T-helper 1 cell treated with Interleukin-12 subunit alpha and Interleukin-12 subunit beta and Interleukin-4 antibody, amounts not matched to agents 30 μg/mL and 1 μg/mL, for 36 hours (primary cell): ENCODE measurements around the gene BICRA.

Source experiments
- H3K27ac Mint-ChIP-seq: one replicate; pipeline ENCODE4 v1.8.0; 2021; ENCODE audit warnings: mild to moderate bottlenecking, mixed read lengths
- H3K27me3 Mint-ChIP-seq: one replicate; pipeline ENCODE4 v1.8.0; 2021; ENCODE audit warnings: low read depth, mixed read lengths
- H3K36me3 Mint-ChIP-seq: one replicate; pipeline ENCODE4 v1.8.0; 2021; ENCODE audit warnings: low read depth, mixed read lengths
- H3K4me1 Mint-ChIP-seq: one replicate; pipeline ENCODE4 v1.8.0; 2021; ENCODE audit warnings: low read depth, mixed read lengths
- H3K4me3 Mint-ChIP-seq: one replicate; pipeline ENCODE4 v1.8.0; 2021; ENCODE audit warnings: mild to moderate bottlenecking, moderate library complexity, mixed read lengths
- H3K9me3 Mint-ChIP-seq: one replicate; pipeline ENCODE4 v1.8.0; 2021; ENCODE audit warnings: mixed read lengths

The BICRA gene

GRCh38 chr19:47679251-47679900 is 70.4 kb downstream of the BICRA start:
- H3K9me3 Mint-ChIP-seq, result no peaks in the 10 kb centered on the region
- no peak overlapping the region for H3K27ac Mint-ChIP-seq
- no peak overlapping the region for H3K4me3 Mint-ChIP-seq
- H3K4me1 Mint-ChIP-seq, result no peaks in the 10 kb centered on the region
- H3K27me3 Mint-ChIP-seq, result no peaks in the 10 kb centered on the region
- peaks cover 14% of the 10 kb centered on the region for H3K36me3 Mint-ChIP-seq

GRCh38 chr19:47679922-47680857 is 71.3 kb downstream of the BICRA start:
- H3K4me3 Mint-ChIP-seq, result no peak overlapping the region
- H3K36me3 Mint-ChIP-seq, result peaks cover 17% of the 10 kb centered on the region
- H3K27ac Mint-ChIP-seq, result no peak overlapping the region
- H3K9me3 Mint-ChIP-seq, result no peaks in the 10 kb centered on the region
- no peaks in the 10 kb centered on the region for H3K4me1 Mint-ChIP-seq
- H3K27me3 Mint-ChIP-seq, result no peaks in the 10 kb centered on the region

- no peaks in the 10 kb centered on the region for H3K9me3 Mint-ChIP-seq
- H3K36me3 Mint-ChIP-seq, result peaks cover 20% of the 10 kb centered on the region
- no peak overlapping the region for H3K27ac Mint-ChIP-seq
- H3K4me1 Mint-ChIP-seq, result no peaks in the 10 kb centered on the region
- H3K27me3 Mint-ChIP-seq, result no peaks in the 10 kb centered on the region
- H3K4me3 Mint-ChIP-seq, result no peak overlapping the region
Measured at GRCh38 chr19:47680858-47681332, 72.0 kb downstream of the BICRA start.

DNA sequence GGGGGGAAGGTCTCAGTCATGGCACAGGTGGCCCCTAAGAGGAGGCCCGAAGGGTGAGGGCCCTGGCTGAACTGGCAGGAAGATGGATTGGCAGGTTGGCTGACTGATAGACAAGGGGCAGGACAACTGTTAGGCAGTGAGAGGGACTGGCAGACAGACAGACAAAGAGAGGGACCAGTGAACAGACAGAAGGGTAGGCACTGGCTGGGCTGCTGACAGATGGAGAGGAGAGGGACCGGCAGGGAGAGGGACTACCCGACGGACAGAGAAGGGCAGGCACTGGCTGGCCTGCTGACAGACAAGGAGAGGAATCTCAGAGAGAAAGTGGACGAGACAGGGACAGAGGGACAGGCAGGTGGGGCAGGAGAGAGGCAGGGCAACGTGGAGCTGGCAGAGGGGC is 72.5 kb downstream of the BICRA start:
- Mint-ChIP-seq H3K36me3 (peaks cover 20% of the 10 kb centered on the region), H3K27me3 (no peaks in the 10 kb centered on the region), H3K27ac (no peak overlapping the region), H3K9me3 (no peaks in the 10 kb centered on the region), H3K4me3 (no peak overlapping the region), H3K4me1 (no peaks in the 10 kb centered on the region)

GRCh38 chr19:47681936-47682335 is 73.0 kb downstream of the BICRA start:
- no peaks in the 10 kb centered on the region for H3K27me3 Mint-ChIP-seq
- no peaks in the 10 kb centered on the region for H3K4me1 Mint-ChIP-seq
- no peak overlapping the region for H3K4me3 Mint-ChIP-seq
- H3K27ac Mint-ChIP-seq, result no peak overlapping the region
- H3K9me3 Mint-ChIP-seq, result no peaks in the 10 kb centered on the region
- H3K36me3 Mint-ChIP-seq, result peaks cover 16% of the 10 kb centered on the region

DNA sequence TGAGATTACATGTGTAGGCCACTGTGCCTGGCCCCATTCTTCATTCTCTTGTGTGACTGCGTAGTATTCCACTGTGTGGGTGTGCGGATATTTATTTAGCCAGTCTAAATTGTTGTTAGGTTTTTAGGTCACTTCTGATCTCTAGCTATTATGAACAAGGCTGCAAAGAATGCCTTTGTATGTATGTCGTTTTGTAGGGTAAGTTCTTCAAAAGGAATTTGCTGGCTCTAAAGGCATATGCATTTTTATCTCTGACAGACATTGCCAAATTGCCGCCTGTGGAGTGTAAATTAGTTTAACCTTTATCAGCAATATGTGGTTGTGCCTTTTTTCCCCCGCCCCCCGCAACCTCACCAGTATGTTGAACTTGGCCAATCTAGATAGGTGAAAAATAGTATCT is 74.0 kb downstream of the BICRA start:
- Mint-ChIP-seq H3K9me3 (no peaks in the 10 kb centered on the region), H3K27ac (no peak overlapping the region), H3K4me3 (no peak overlapping the region), H3K27me3 (no peaks in the 10 kb centered on the region), H3K4me1 (peaks cover under 1% of the 10 kb centered on the region), H3K36me3 (peaks cover 15% of the 10 kb centered on the region)

- no peak overlapping the region for H3K4me3 Mint-ChIP-seq
- no peaks in the 10 kb centered on the region for H3K9me3 Mint-ChIP-seq
- peaks cover 5% of the 10 kb centered on the region for H3K4me1 Mint-ChIP-seq
- H3K27ac Mint-ChIP-seq, result no peak overlapping the region
- H3K36me3 Mint-ChIP-seq, result peaks cover 12% of the 10 kb centered on the region
- H3K27me3 Mint-ChIP-seq, result no peaks in the 10 kb centered on the region
Measured at GRCh38 chr19:47686679-47687450, 77.9 kb downstream of the BICRA start.

- Mint-ChIP-seq H3K4me3 (no peak overlapping the region), H3K36me3 (peaks cover 13% of the 10 kb centered on the region), H3K27ac (no peak overlapping the region)
Measured at GRCh38 chr19:47687906-47688305, 79.0 kb downstream of the BICRA start.

GRCh38 chr19:47691090-47691489 is 82.2 kb downstream of the BICRA start:
- H3K4me1 Mint-ChIP-seq, result peaks cover 5% of the 10 kb centered on the region
- H3K27me3 Mint-ChIP-seq, result no peaks in the 10 kb centered on the region
- peaks cover 9% of the 10 kb centered on the region for H3K36me3 Mint-ChIP-seq
- H3K9me3 Mint-ChIP-seq, result no peaks in the 10 kb centered on the region
- H3K4me3 Mint-ChIP-seq, result no peak overlapping the region
- no peak overlapping the region for H3K27ac Mint-ChIP-seq

More at GRCh38 chr19:47687906-47688305, 79.0 kb downstream of the BICRA start:
- H3K27me3 Mint-ChIP-seq, result no peaks in the 10 kb centered on the region
- H3K9me3 Mint-ChIP-seq, result no peaks in the 10 kb centered on the region
- H3K4me1 Mint-ChIP-seq, result peaks cover 5% of the 10 kb centered on the region

GRCh38 chr19:47691782-47692181 is 82.8 kb downstream of the BICRA start:
- Mint-ChIP-seq H3K9me3 (no peaks in the 10 kb centered on the region), H3K4me1 (peaks cover 5% of the 10 kb centered on the region), H3K36me3 (peaks cover 8% of the 10 kb centered on the region), H3K4me3 (no peak overlapping the region), H3K27me3 (no peaks in the 10 kb centered on the region), H3K27ac (no peak overlapping the region)

DNA sequence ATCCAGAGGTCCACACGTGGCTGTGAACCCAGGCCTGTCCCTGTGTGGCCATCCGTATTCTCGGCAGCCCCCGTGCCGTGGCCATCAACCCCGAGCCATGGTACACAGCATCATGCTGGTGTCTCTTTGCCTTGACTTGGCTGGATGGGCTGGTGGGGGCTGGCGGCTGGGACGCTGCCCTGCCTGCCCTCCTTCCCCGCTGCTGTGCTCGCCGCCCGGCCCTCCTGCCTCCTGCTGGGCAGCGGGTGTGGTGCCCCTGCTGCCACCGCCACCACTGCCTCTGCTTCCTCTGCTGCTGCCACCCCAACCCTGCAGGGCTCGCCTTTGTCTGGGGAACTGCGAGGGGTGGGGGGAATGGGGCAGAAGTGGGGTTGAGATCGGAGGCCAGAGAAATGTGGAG is 84.6 kb downstream of the BICRA start:
- Mint-ChIP-seq H3K9me3 (no peaks in the 10 kb centered on the region), H3K27ac (no peak overlapping the region), H3K36me3 (peaks cover 8% of the 10 kb centered on the region), H3K4me1 (peaks cover 4% of the 10 kb centered on the region), H3K27me3 (no peaks in the 10 kb centered on the region), H3K4me3 (no peak overlapping the region)

- Mint-ChIP-seq H3K27me3 (no peaks in the 10 kb centered on the region), H3K9me3 (no peaks in the 10 kb centered on the region), H3K4me1 (peaks cover 4% of the 10 kb centered on the region), H3K4me3 (no peak overlapping the region), H3K36me3 (peaks cover 8% of the 10 kb centered on the region), H3K27ac (no peak overlapping the region)
Measured at GRCh38 chr19:47693903-47694302, 85.0 kb downstream of the BICRA start.

DNA sequence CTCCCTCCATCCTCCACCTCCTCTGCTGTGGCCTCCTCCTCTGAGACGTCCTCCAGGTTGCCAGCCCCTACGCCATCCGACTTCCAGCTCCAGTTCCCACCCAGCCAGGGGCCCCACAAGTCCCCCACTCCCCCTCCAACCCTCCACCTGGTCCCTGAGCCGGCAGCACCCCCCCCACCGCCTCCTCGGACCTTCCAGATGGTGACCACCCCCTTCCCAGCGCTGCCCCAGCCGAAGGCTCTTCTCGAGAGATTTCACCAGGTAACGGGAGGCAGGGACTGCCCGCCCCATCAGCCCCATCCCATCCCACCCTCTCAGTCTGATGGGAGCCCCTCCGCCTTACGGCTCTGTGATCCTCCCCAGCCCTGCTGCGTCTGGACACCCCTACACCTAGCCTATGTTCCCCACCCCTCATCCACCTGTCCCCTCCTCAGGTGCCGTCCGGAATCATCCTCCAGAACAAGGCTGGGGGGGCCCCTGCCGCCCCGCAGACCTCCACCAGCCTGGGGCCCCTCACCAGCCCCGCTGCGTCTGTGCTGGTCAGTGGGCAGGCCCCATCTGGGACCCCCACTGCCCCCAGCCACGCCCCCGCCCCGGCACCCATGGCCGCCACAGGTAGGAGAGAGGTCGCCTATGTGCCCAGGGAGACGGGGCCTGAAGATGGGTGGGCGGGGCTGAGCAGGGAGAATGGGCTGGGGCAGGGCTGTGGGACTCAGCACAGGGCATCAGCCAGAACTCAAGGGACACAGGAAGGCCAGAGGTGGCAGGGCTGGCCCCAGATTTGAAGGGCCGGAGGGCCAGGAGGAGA is 85.7 kb downstream of the BICRA start:
- Mint-ChIP-seq H3K27ac (no peak overlapping the region), H3K36me3 (peaks cover 10% of the 10 kb centered on the region), H3K9me3 (no peaks in the 10 kb centered on the region), H3K27me3 (no peaks in the 10 kb centered on the region), H3K4me3 (no peak overlapping the region), H3K4me1 (peaks cover 4% of the 10 kb centered on the region)
